NOMO-1 treated with DMSO at 0.1 percent for 48 hours (cell line): ENCODE measurements around the gene IGF2BP1.
"Not testable (repeated sequence)": the region's sequence is repeated elsewhere in the genome, so short reads cannot be mapped to it uniquely, and the experiment has no call there.

Experiments used
- DNase-seq: peaks from one replicate; lab custom pipeline; 2025; ENCODE audit not compliant: unreplicated experiment; lab: John Stamatoyannopoulos, UW

IGF2BP1 gene

DNA sequence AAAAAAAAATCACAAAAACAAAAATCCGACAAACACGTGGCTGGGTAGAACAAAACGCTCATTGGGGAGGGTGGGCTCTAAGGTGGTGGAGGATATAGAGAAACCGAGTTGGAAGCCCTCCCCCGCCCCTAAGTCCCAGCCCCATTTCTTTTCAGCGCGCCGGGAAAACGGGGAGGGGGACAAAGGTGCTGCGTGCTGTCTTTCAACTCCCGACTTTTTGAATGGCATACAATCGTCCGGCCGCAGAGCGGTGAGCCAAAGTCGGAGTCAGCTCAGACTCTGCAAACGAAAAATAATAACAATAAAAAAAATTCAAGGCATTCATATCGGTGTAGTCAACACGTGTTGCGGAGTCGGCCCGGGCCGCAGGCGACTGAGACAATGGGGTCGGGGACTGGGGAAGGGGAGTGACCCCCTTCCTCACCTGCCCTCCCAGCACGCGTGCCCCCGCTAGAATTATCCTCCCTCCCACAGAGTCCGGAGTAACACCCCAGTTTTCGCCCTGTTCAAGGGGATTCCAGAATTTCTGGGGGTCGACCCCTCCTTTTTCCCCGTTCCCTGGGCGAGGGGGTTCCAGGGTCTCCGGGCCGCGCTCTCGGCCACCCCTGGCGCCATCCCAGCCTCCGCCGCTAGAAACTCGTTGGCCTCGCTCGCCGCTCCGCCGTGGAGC is 1.7 kb upstream of the IGF2BP1 start:
- DNase-seq: no peak

DNA sequence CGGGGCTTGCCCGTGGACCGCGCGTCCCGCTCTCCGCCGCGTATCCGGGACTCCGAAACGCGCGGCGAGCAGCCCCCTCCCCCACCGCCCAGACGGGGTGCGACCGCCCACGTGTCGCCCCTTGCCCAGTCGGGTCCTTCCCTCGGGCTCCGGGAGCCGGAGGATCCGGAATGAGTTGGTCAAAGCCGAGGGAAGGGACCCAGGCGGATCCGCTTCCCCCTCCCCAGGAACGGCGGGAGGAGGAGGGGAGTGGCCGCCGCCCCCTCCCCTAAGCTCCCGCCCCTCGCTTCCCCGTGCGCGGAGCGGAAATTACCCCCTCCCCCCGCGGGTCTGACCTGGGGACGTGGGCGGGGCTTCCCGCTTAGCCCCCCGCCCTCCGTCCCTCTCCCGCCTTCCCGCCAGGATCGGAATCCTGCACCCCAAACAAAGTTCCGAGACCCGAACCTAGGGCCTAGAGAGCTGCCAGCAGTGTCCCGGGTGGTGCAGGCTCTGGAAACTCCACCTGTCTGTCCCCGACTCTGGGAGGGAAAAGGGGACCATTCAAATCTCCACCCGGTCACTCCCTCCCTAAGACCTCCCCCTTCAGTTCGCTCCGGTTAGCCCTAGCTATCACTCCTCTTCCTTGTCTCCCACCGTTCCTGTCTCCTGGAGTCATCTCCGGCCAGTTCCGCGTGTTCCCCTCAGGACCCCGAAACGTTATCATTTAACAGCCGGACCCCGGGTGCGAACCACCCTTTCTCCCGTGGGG is 1.0 kb upstream of the IGF2BP1 start:
- DNase-seq: no peak

DNA sequence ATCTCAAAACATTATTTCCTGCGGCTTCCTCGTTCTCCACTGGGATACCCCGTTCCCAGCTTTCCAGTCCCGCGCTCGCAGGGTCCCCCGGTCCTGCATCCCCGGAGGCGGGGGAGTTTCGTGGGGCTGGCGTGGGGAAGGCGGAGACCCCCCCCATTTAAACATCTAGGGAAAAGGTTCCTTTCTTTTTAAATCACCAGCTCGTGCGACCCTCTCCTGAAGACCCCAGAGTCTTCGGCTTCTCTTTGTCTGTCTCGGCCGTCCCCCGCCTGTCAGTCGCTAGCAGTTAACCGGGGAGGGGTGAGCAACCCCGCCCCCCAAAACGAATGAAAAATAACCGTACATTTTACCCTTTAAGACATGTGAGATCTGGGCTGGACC is 473 bp upstream of the IGF2BP1 start:
- no peak for DNase-seq

DNA sequence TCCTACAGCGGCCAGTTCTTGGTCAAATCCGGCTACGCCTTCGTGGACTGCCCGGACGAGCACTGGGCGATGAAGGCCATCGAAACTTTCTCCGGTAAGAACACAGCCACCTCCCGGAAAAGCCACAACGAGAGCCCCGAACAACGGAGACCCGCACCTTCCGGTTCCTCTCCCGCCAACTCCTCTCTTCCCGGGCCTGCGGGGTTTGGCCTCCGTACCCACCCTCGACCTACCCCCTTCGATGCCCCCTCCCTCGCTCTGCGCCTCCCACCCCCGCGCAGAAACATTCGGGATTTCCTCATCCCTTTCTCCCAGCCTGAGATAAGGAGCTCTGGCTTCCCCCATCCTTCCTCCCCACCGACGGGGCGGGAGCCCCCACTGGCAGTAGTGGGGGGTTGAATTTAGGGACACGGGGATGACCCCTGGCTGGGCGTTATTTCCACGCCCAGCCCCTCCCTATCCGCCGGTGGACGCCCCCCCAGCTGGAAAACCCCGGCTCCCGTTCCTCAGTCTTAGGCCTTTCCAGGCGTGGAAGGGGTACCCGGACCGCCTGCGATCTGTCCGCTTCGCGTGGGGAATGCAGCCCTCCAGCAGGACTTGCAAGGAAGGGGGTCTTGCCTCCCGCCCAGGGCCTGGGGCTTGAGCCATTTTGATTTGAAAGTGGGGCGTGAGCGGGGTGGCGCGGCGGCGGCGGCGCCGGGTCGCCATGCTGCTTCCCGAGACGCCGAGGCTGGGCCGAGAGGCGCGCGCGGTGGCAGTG is 822 bp downstream of the IGF2BP1 start:
- no peak for DNase-seq

DNA sequence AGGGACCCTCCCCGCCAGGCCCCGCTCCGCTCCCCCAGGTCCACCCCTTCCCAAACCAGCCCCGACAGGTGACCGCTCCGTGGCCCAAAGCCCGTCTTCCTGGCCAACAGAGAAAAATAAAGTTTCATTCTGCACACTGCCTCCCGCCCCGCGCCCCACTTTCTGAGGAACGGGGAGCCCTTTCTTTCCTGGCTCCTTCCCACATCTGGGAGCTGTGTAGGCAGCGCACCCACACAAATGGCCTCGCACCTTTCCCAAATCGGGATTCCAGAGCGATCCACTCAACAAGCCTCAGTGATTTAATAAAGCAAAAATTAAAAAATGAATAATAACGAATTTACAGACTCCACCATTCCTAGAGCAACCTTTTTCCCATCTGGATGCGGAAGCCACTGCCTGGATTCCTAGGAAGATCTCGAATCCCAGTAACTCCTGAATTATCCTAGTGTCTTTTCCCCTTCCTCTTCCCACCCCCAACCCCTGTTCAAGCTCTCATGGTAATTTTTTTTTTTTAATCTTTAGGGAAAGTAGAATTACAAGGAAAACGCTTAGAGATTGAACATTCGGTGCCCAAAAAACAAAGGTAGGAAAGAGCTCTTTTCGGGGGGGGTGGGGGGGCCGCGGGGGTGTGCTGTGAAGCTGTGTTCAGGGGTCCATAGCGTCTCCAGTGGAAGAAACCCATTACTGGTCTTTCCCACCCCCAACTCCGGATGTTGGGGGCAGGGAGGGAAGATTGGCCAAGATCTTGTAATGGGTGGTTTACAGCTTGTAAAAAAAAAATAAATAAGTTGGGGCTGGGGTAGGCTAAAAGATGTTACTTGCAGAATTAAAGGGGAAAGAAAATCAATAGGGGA is 1.6 kb downstream of the IGF2BP1 start:
- DNase-seq: no peak

DNA sequence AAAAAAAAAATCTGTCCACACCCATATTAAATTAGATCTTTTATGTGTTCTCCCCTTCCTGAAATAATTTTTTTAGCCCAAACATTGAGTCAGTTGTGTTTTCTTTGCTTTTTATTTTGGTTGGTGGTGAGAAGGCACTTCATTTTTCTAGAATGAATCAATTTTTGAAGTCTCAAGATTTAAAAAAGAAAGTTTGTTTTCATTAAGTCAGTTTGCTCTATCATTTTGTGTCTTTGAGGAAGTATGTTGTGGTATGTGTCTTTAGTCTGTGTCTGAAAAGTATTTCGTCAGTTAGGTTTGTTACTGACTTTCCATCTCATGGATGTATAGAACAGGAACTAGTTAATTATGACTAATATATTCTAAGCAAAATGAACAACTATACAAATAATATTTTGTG is 3.8 kb downstream of the IGF2BP1 start:
- DNase-seq: peak; percentile 86

DNA sequence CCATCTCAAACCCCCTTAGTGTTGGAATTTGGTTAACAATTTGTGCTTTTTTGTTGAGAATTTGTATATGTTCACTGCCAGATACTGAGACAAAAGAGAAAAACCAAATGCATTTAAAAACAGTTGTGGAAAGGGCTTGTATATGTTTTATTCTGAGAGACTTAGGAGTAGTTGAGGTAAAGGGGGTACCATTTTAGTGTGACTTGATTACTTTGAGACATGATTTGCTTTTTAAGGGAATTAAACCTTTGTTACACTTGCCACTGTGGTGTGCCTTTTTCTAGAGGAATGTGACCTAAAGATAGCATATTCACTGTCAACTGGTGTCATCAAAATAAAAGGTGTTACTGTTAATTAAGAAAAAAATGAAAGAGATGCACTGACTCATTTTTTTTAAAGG is 4.5 kb downstream of the IGF2BP1 start:
- DNase-seq: no peak

DNA sequence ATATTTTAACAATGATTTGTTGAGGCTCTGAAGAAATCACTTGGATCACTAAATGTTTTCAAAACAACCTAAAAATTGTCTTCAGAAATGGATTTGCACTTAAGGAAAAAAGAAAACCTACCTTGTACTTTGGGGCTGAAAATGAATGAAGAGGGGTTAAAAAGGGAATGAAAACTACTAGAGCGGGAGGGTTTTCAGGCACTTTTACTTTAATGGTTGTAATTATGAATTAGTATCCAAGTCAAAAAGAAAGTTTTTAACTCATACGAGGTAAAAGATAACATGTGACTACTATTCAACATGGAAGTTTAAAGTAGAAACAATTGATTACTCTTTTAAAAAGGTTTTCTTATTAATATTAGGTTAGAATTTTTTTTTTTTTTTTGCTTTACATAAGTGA is 5.1 kb downstream of the IGF2BP1 start:
- DNase-seq: no peak

DNA sequence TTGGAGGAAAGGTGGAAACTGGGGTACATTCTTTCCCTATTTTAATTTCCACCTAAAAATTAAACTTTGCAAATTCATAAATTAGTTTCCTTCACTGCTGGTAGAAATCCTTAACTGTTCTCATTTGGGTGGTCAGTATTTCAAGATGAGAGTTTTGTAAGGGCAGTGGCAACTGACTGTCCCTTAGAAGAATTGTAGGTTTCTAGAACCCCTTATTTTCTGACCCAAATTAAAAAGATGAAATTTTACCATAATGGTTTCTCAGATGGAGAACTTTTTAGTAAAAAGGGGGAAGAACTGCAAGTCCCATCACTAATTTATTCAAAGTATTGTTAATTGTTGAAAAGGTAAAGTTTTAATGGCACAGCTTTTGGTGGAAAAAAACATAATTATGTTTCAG is 5.6 kb downstream of the IGF2BP1 start:
- no peak for DNase-seq

DNA sequence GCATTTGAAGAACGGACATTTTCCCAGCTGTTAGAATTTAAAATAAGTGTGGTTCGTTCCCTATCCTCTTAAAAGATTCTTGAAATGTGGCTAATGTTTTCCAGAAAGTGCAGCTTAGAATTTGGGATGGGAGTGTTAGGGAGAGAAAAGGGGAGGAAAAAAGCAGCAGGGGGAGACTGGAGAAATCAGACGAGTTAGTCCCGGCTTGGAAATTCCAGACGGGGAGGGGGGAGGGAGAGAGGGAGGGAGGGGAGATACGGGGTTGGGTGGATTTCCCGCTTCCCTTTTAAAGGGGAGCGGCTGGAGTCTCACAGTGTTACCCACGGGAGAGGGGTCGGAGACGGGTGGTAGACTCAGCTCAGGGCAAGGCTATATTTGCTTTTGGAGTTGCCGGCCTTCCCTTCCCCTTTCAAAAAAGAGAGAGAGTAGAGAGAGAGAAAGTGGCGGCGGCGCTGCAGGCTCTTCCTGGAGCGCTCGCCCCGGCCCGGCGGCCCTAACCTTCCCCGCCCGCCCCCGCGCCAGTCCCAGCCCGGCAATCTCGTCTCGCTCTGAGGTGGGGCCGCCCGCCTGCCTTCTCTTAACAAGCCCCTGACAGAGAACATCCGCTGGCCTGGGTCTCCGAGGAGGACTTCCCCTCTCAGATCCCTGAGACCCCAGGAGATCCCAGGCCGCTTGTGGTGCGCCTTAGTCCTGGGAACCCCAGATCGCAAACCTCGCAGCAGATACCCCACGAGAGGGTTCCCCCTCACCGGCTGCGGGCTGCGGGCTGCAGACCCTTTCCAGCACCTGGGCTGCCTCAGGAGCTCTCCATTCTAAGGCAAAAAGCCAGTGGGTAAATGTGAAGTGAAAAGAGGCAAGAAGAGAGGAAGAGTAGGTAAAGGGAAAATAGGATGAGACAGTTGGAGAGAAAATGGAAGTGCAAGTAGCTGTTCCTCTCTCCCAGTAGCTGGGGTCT is 6.6 kb downstream of the IGF2BP1 start:
- DNase-seq: no peak

DNA sequence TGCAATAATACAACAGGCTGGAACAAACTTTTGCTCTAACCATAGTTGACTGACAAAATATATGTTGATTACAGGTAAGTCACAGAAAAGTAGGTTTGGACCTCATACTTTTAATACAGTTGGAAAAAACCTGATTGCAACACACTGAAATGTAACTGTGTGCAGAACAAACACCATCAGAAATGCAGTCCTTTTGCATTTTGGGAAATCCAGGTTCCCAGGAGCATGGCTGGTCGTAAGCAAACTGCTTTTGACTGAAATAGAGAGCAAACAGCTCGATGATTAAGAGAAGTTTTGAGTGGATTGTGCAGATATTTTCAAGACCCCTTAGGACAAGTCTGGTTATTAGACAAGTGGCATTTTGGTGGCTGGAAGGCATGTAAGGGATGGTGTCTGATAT is 8.0 kb downstream of the IGF2BP1 start:
- no peak for DNase-seq

DNA sequence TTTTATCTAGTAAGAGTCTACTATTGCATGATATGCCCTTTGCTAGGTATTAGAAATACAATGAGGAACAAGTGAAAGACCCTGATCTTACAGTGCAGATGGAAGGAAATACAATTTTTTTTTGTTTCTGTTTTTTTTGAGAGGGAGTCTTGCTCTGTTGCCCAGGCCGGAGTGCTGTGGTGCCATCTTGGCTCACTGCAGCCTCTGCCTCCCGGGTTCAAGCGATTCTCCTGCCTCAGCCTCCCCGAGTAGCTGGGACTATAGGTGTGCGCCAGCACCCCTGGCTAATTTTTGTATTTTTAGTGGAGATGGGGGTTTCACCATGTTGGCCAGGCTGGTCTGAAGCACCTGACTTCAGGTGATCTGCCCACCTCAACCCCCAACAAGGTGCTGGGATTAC is 11.7 kb downstream of the IGF2BP1 start:
- DNase-seq: not testable (repeated sequence)

DNA sequence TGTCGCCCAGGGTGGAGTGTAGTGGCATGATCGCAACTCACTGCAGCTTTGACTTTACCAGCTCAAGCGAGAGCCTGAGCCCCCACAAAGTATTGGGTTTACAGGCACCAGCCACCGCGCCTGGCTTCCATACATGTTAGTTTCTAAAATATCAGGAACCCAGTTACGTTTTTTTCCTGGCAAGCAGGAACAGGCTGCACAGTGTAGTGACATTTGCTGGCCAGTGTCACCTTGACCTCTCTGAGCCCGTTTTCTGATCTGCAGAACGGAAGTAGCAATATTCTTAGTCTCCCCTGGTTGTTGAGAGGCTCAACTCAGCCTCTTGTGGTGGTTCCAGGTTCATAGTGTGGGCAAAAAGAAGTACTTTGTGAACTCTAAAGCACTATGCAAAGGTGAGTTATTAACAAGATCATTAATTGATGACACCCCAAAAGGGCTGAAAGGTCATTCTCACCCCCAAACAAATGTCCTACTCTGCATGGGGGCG is 15.6 kb downstream of the IGF2BP1 start:
- DNase-seq: no peak

DNA sequence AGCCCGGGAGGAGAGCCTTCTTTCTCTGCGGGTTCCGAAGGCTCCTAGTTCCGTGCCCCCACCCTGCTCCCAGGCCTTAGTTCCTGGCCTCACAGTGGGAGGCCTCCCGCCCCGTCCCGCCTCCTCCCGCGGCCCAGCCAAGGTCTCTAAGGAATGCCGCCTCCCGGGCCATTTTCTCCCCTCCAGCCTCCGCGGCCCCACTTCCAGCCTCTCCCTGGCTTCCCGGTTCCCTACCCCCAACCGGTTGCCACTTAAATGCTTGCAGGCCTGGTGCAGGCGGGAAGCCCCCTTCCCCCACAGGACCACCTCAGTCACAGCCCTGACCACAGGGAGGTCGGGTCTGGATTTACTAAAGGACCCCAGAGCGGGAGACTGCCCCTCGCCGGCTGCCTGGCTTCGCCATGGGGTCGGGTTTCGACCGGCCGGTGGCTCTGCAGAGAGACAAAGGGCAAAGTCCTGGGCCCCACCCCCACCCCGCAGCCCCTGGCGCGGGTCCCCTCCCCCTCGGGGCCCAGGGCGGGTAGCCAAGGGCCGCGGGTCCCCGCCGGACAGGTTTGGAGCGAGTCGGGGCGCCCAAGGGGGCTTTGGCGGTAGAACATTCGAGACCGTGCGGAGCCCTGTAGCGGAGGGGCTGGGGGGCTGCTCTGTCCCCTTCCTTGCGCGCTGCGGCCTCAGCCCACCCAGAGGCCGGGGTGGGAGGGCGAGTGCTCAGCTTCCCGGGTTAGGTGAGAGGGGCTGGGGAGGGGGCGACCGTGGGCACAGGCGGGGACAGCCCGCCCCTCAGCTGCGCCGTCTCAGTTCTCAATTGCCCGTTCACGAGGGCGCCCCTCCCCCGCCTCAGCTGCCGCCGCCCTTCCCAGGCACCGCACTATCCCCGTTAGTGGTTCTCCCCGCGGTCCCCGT is 16.4 kb downstream of the IGF2BP1 start:
- DNase-seq: no peak

DNA sequence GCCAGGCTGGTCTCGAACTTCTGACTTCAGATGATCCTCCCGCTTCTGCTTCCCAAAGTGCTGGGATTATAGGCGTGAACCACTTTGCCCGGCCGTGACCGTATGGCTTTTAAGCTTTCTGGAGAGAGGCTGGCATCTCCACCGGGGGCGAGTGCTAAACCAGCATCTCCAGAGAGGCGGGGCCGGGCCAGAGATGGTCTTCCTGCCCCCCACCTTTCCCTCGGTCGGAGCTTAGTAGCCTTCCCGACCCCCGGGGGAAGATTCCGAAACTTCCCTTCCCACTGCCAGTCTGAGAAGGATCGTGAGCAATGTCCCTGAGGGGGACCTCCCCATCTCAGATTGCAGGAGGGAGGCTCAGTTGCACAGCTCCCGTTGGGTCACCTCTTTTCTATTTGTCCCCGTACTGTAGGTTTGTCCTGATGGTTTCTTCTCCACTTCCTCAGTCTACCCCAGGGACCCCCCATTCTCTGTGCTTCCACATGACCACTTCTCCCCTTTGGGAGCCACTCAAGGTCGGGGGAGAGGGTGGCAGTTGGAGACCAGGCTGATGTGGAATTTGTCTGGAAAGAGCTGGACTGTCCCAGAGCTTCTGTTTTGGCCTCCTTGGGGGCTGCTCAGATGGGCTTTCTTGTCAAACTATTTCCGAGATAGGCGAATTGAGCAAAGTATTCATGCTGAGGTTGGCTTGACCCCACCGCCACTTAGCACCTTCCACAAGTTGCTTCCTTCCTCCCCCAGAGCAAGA is 18.2 kb downstream of the IGF2BP1 start:
- DNase-seq: no peak

DNA sequence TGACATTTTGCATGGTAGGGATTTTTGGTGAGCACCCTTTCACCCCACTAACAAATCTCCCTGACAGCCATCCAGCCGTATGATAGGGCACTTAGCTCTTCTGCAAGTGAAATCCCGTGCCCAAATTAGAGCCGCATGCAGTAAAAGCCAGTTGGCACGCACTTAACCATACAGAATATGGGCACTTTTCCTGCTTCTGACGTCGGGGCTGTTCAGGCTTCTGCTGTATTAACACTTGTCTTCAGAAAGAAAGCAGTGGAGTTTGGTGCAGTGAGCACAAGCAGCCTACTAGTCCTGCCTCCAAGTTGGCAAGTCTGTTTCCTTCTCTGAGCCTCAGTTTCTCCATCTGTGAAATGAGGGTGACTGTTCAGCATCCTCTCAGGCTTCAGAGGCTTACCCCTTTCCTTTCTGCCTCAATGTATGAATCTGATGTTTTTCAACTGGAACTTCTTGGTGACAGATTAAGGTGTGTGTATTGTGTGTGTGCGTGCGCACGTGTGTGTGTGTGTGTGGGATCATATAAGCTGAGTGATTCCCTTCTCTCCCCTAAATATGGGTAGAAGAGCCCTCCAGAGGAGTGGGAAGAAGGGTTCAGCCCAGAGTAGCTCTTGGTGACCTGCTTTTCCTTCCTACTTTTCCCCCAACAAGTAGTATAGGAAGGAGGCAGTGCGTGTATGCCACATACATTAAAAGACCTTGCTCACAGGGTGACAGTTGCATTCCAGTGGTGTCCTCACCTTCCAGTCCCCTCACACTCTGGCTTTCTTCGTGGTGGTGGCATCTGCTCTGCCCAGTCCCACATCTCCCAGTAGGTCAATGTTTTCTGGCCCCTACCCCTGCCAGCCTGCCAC is 19.0 kb downstream of the IGF2BP1 start:
- no peak for DNase-seq

DNA sequence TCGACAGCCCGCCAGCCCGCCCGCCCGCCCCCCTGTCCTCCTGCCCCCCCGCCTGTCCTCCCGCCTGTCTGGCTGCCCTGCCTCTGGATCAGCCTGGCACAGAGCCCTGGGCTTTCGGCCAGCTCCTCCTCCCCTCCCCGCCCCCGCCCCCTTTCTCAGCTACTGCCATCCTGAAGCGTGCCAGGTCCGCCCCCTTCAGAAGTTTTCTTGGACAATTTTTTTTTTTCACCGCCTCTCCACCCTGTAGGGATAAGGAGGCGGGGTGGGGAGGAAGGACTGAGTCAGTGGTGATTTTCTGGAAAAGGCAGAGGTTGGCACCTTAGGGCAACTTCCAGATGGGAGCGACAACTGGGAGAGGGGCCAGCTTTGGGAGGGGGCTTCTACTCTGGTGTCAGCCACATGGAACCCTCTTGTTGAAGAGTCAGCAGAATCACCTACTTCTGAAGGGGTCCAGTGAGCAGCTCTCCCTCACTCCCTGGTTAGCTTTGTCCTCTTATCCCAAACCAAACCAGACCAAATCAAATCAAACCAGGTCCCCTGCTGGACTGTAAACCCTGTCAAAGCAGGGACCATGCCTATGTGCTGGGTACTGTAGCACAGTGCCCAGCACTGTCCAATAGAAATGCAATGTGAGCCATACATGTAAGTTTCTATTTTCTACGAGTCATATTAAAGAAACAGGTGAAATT is 19.7 kb downstream of the IGF2BP1 start:
- no peak for DNase-seq
